ENCODE results near the gene GRB10.

GRCh38 chr7:50822110-50822509 lies 39.4 kb upstream of the GRB10 start:
- TF ChIP-seq POLR2AphosphoS5 (IDR thresholded peaks at IDR 0.05; ENCODE audit: low read depth, low read length) (no peak), CTCF (IDR thresholded peaks at IDR 0.05) (no peak)
- TF ChIP-seq, protein P1, sequence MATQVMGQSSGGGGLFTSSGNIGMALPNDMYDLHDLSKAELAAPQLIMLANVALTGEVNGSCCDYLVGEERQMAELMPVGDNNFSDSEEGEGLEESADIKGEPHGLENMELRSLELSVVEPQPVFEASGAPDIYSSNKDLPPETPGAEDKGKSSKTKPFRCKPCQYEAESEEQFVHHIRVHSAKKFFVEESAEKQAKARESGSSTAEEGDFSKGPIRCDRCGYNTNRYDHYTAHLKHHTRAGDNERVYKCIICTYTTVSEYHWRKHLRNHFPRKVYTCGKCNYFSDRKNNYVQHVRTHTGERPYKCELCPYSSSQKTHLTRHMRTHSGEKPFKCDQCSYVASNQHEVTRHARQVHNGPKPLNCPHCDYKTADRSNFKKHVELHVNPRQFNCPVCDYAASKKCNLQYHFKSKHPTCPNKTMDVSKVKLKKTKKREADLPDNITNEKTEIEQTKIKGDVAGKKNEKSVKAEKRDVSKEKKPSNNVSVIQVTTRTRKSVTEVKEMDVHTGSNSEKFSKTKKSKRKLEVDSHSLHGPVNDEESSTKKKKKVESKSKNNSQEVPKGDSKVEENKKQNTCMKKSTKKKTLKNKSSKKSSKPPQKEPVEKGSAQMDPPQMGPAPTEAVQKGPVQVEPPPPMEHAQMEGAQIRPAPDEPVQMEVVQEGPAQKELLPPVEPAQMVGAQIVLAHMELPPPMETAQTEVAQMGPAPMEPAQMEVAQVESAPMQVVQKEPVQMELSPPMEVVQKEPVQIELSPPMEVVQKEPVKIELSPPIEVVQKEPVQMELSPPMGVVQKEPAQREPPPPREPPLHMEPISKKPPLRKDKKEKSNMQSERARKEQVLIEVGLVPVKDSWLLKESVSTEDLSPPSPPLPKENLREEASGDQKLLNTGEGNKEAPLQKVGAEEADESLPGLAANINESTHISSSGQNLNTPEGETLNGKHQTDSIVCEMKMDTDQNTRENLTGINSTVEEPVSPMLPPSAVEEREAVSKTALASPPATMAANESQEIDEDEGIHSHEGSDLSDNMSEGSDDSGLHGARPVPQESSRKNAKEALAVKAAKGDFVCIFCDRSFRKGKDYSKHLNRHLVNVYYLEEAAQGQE (IDR thresholded peaks at IDR 0.05; ENCODE audit: insufficient read depth in 1 of 2, low read depth in 2 of 2, low read length in 1 of 2) = no peak
